Activated T-helper 17 cell treated with anti-CD3 and anti-CD28 coated beads, Interleukin-2, amount 50 U/mL, for 72 hours (primary cell): ENCODE data around the gene ETS1. TPM values are rescaled to one million over a fixed set of nuclear protein-coding genes. Genes with fewer than 3 reads are reported as not detected.

ENCODE experiments used
- ATAC-seq: fragments of 150-1000 bp; cut with Tn5 transposase; replicated peaks from 2 replicates; pipeline ENCODE4 v1.10.0; 2021; ENCODE audit warnings: mild to moderate bottlenecking, moderate library complexity
- H3K27ac Mint-ChIP-seq: one replicate; pipeline ENCODE4 v1.8.0; 2022; ENCODE audit warnings: mixed read lengths
- H3K27me3 Mint-ChIP-seq: one replicate; pipeline ENCODE4 v1.8.0; 2022; ENCODE audit warnings: mixed read lengths
- H3K36me3 Mint-ChIP-seq: one replicate; pipeline ENCODE4 v1.8.0; 2022; ENCODE audit warnings: low read depth, mild to moderate bottlenecking, mixed read lengths
- H3K4me1 Mint-ChIP-seq: one replicate; pipeline ENCODE4 v1.8.0; 2022; ENCODE audit warnings: mixed read lengths
- H3K4me3 Mint-ChIP-seq: one replicate; pipeline ENCODE4 v1.8.0; 2022; ENCODE audit warnings: mild to moderate bottlenecking, mixed read lengths
- H3K9me3 Mint-ChIP-seq: one replicate; pipeline ENCODE4 v1.8.0; 2022; ENCODE audit warnings: mixed read lengths
- total RNA-seq, 2 donors: library from RNA; stranded (reverse); gene quantifications; one replicate each; pipeline ENCODE4 v1.2.3, GENCODE V29; 2022

ETS1 gene
- total RNA-seq, 2 donors from 2014 or later = 309 to 471 TPM

GRCh38 chr11:128499613-128500253, 87.6 kb downstream of the ETS1 start:
- Mint-ChIP-seq H3K9me3 (no peaks in the 10 kb centered on the region), H3K36me3 (peaks cover 100% of the 10 kb centered on the region), H3K4me1 (peaks cover 89% of the 10 kb centered on the region), H3K27ac (peak overlapping the region; percentile 100), H3K4me3 (peak overlapping the region; percentile 99), H3K27me3 (no peaks in the 10 kb centered on the region)
- no peak for ATAC-seq

GRCh38 chr11:128498721-128499245, 88.6 kb downstream of the ETS1 start:
- H3K27ac Mint-ChIP-seq = peak overlapping the region; percentile 100
- no peaks in the 10 kb centered on the region for H3K9me3 Mint-ChIP-seq
- peak overlapping the region; percentile 99 for H3K4me3 Mint-ChIP-seq
- H3K27me3 Mint-ChIP-seq = no peaks in the 10 kb centered on the region
- peak; percentile 19 for ATAC-seq
- H3K4me1 Mint-ChIP-seq = peaks cover 88% of the 10 kb centered on the region
- peaks cover 100% of the 10 kb centered on the region for H3K36me3 Mint-ChIP-seq

- H3K4me1 Mint-ChIP-seq = peaks cover 86% of the 10 kb centered on the region
- no peaks in the 10 kb centered on the region for H3K9me3 Mint-ChIP-seq
- peak overlapping the region; percentile 100 for H3K27ac Mint-ChIP-seq
- ATAC-seq = no peak
- no peaks in the 10 kb centered on the region for H3K27me3 Mint-ChIP-seq
- peaks cover 100% of the 10 kb centered on the region for H3K36me3 Mint-ChIP-seq
- peak overlapping the region; percentile 99 for H3K4me3 Mint-ChIP-seq
Observed at GRCh38 chr11:128497776-128498095, 89.6 kb downstream of the ETS1 start.

GRCh38 chr11:128497061-128497775, 90.1 kb downstream of the ETS1 start:
- H3K4me1 Mint-ChIP-seq = peaks cover 86% of the 10 kb centered on the region
- H3K27me3 Mint-ChIP-seq = no peaks in the 10 kb centered on the region
- H3K27ac Mint-ChIP-seq = peak overlapping the region; percentile 100
- peak; percentile 35 for ATAC-seq
- peaks cover 100% of the 10 kb centered on the region for H3K36me3 Mint-ChIP-seq
- H3K4me3 Mint-ChIP-seq = peak overlapping the region; percentile 99
- H3K9me3 Mint-ChIP-seq = no peaks in the 10 kb centered on the region

- peaks cover 100% of the 10 kb centered on the region for H3K36me3 Mint-ChIP-seq
- H3K9me3 Mint-ChIP-seq = no peaks in the 10 kb centered on the region
- no peaks in the 10 kb centered on the region for H3K27me3 Mint-ChIP-seq
- peak overlapping the region; percentile 99 for H3K4me3 Mint-ChIP-seq
- H3K27ac Mint-ChIP-seq = peak overlapping the region; percentile 100
- ATAC-seq = peak; percentile 18
- H3K4me1 Mint-ChIP-seq = peaks cover 86% of the 10 kb centered on the region
Observed at GRCh38 chr11:128496692-128497060, 90.7 kb downstream of the ETS1 start.

- Mint-ChIP-seq H3K36me3 (peaks cover 100% of the 10 kb centered on the region), H3K27ac (peak overlapping the region; percentile 100), H3K4me3 (peak overlapping the region; percentile 99), H3K4me1 (peaks cover 86% of the 10 kb centered on the region), H3K9me3 (no peaks in the 10 kb centered on the region), H3K27me3 (no peaks in the 10 kb centered on the region)
- ATAC-seq = no peak
Observed at GRCh38 chr11:128496249-128496648, 91.1 kb downstream of the ETS1 start.

GRCh38 chr11:128494418-128495332, 92.7 kb downstream of the ETS1 start:
- Mint-ChIP-seq H3K27me3 (no peaks in the 10 kb centered on the region), H3K27ac (peak overlapping the region; percentile 100), H3K4me3 (peak overlapping the region; percentile 99), H3K4me1 (peaks cover 90% of the 10 kb centered on the region), H3K9me3 (no peaks in the 10 kb centered on the region), H3K36me3 (peaks cover 100% of the 10 kb centered on the region)
- ATAC-seq = peak; percentile 66

- Mint-ChIP-seq H3K27me3 (no peaks in the 10 kb centered on the region), H3K4me1 (peaks cover 91% of the 10 kb centered on the region), H3K36me3 (peaks cover 100% of the 10 kb centered on the region), H3K4me3 (peak overlapping the region; percentile 99), H3K27ac (peak overlapping the region; percentile 100), H3K9me3 (no peaks in the 10 kb centered on the region)
- no peak for ATAC-seq
Observed at GRCh38 chr11:128493570-128493965, 93.8 kb downstream of the ETS1 start.

GRCh38 chr11:128492903-128493569, 94.3 kb downstream of the ETS1 start:
- peak; percentile 7 for ATAC-seq
- Mint-ChIP-seq H3K27ac (peak overlapping the region; percentile 100), H3K27me3 (no peaks in the 10 kb centered on the region), H3K4me3 (peak overlapping the region; percentile 99), H3K9me3 (no peaks in the 10 kb centered on the region), H3K4me1 (peaks cover 94% of the 10 kb centered on the region), H3K36me3 (peaks cover 100% of the 10 kb centered on the region)

GRCh38 chr11:128492461-128492860, 94.9 kb downstream of the ETS1 start:
- no peak for ATAC-seq
- H3K9me3 Mint-ChIP-seq = no peaks in the 10 kb centered on the region
- peaks cover 92% of the 10 kb centered on the region for H3K4me1 Mint-ChIP-seq
- H3K4me3 Mint-ChIP-seq = peak overlapping the region; percentile 99
- H3K27ac Mint-ChIP-seq = peak overlapping the region; percentile 100
- H3K27me3 Mint-ChIP-seq = no peaks in the 10 kb centered on the region
- H3K36me3 Mint-ChIP-seq = peaks cover 100% of the 10 kb centered on the region

- peaks cover 100% of the 10 kb centered on the region for H3K36me3 Mint-ChIP-seq
- peak; percentile 5 for ATAC-seq
- H3K4me3 Mint-ChIP-seq = peak overlapping the region; percentile 99
- H3K27ac Mint-ChIP-seq = peak overlapping the region; percentile 100
- no peaks in the 10 kb centered on the region for H3K9me3 Mint-ChIP-seq
- H3K27me3 Mint-ChIP-seq = no peaks in the 10 kb centered on the region
- H3K4me1 Mint-ChIP-seq = peaks cover 86% of the 10 kb centered on the region
Observed at GRCh38 chr11:128491195-128491936, 96.0 kb downstream of the ETS1 start.

- Mint-ChIP-seq H3K9me3 (no peaks in the 10 kb centered on the region), H3K36me3 (peaks cover 100% of the 10 kb centered on the region), H3K27me3 (no peaks in the 10 kb centered on the region), H3K4me1 (peaks cover 86% of the 10 kb centered on the region), H3K4me3 (peak overlapping the region; percentile 99), H3K27ac (peak overlapping the region; percentile 100)
- no peak for ATAC-seq
Observed at GRCh38 chr11:128490092-128490491, 97.3 kb downstream of the ETS1 start.

- Mint-ChIP-seq H3K4me1 (peaks cover 89% of the 10 kb centered on the region), H3K4me3 (peak overlapping the region; percentile 99)
- ATAC-seq = peak; percentile 65
Observed at GRCh38 chr11:128488471-128488870, 98.9 kb downstream of the ETS1 start.

More at GRCh38 chr11:128488471-128488870, 98.9 kb downstream of the ETS1 start:
- Mint-ChIP-seq H3K9me3 (no peaks in the 10 kb centered on the region), H3K36me3 (peaks cover 100% of the 10 kb centered on the region), H3K27ac (peak overlapping the region; percentile 100), H3K27me3 (no peaks in the 10 kb centered on the region)
